GM18499 (cell line): ENCODE results near the gene MKX.
A peak's percentile ranks its signal among the peaks of the same experiment; 100 is the strongest.

Experiments used
- ATAC-seq: cut with Tn5 transposase; IDR thresholded peaks from one replicate; pipeline ENCODE4 v1.9.1; 2021; ENCODE audit warnings: moderate number of reproducible peaks; ENCODE audit not compliant: insufficient read depth, unreplicated experiment

The MKX gene

DNA sequence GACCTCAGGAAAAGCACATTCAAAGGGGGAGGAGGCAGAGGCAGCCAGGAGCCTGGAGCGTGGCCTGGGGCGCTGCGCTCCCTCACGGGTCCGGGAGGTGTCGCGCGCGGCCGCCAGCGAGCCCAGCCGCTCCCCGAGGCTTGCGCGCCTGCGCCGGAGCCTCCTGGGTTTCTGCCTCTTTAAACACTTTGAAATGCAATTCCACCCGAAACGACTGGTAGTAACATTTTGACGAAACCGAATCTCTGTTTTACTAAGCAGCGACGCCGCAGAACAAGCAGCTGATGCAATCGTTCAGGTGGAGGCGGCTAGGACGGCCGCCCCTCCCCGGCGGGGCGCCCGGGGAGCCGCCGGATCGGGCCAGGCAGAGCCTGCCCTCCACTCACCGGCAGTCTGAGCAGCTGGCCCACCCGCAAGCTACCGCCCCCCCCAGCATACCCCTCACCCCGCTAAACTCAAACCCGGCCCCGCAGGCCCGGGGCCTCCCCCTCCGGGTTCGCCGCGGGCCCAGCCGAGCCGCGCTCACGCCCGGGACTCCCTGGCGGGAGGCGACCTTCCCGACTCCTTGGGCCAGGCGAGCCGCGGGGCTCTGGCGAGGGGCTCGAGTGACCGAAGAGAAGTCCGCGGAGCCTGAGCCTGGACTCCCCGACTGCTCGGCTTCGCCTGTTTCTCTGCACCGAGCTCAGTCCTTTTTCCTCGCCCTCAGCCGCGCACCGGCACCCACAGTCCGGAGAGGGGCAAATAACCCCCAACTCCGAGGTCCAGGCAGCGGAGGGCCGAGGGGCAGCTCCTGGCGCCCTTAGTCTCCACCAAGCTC, 3.2 kb downstream of the MKX start:
- ATAC-seq, result peak; percentile 91

DNA sequence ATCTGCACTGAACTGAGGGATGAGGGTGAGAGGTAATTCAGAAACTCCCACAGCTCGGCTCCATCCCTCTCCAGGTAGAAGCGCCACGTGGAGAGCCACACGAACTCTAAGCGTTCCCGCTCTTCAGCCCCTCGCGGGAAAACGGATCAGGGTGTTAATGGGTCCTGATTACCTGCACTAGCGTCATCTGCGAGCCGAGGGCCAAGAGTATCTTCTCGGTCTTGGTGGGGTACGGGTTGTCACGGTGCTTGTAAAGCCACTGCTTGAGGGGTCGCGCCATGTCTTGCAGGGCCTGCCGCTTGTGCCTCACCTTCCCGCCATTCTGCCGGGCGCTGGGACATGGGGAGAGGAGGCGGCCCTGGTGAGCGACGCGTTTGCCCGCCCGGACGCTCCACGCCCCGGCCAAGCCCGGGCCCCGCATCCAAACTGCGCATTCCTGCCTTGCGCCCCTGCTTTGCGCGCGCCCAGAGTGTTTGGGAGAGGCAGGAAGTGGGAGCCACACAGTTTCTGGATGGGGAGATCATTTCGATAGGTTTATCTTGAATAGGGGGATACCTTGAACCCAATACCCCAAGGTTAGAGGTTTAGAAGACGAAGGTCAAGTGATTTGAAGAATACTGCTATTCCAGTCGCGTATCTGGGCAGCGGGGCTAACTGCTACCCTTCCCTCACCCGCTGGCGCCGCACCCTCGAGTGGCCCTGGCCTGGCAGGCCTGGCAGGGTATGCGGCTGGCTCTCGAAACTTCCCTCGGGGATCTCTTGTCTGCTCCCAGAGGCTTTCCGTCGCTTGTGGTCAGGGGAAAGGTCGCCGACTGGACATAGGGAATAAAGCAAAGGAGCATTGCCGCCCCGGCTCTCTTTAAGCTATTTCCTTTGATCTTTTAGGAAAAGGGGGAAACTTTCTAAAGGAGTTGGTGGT, 4.2 kb downstream of the MKX start:
- no peak for ATAC-seq

DNA sequence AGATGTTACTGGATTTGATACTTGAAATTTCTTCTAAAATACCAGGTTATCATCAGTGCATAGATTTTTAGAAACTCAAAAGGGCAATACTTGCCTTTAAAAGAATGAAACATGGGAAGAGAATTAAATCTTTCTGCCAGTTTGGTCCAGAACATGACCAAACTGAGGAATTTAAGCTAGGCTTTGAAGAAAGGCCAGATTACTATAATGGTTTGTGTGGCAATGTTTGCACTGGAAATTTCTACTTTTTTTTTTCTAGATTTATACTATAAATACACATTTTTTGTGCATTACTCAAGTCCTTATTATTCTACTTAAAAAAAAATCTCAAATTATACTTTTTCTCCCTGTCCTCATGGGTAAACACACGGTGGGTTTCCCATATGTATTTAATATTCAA, 9.2 kb downstream of the MKX start:
- no peak for ATAC-seq

DNA sequence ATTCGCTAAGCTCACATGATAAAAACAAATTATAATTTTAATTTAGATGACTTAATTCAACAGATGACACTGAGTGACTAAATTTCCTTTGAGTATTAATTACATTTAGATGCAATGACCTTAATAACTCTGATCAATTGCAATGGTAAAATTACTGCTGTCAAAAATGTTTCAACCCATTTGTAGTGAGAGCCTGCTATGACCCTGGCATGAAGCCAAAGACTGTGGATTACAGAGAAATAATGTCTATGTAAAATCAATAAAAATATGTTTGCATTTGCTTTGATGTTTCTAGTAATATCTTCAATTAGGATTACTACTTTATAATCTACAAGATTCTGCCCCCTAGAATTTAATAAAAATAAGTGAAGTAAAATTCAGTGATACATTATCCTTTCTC, 15.6 kb downstream of the MKX start:
- no peak for ATAC-seq

DNA sequence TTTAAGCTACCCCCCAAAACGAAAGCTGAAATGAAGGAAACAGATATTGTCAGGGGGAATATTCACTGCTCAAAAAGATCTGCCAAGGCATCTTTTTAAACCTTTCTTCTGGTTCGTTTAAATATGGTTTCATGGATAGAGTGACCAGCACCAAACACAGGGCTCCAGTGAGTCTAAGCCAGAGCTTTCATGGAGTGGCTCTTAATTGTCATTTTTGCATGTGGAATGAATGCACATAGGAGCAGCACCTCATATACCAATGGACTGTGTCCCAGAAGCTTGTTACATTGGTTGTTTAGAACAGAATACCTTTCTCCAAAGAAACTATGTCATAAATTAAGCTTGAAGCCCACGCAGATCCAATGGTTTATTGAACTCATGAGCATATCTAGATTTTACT, 17.3 kb downstream of the MKX start:
- ATAC-seq, result no peak

DNA sequence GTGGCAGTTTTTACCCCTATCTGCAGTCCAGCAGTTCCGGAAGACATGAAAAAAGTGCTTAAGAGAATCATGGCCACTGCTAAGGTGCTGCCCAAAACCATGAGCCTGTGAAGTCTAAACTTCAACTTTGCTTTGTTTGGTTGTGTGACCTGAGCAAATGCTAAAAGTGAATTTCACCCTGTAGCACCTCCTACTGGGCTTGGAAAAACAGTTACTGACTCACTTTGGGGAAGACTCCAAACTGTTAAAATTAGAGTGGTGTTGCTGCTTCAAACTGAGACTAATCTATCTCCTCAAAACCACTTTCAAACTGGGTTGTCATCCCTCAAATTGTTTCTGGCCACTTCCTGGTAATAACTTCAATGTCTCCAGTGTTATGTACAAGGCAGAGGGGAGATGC, 21.3 kb downstream of the MKX start:
- no peak for ATAC-seq

DNA sequence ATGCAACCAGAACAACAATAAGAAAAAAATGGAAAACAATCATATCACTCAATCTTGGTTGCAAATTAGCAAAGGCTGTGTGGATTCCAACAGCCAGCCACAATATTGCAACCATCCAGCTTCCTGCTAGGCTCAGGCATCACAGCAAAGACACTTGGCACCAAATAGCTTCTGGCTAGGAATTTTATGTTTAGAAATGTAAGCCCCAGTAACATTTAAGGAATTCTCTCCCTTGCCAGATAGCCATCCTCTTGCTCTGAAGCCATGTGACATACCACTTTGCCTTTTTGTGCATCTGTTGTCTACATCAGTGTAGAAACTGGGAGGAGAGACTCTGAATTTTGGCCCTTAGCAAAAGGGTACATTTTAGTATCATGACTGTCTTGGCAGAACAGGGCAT, 22.2 kb downstream of the MKX start:
- no peak for ATAC-seq

DNA sequence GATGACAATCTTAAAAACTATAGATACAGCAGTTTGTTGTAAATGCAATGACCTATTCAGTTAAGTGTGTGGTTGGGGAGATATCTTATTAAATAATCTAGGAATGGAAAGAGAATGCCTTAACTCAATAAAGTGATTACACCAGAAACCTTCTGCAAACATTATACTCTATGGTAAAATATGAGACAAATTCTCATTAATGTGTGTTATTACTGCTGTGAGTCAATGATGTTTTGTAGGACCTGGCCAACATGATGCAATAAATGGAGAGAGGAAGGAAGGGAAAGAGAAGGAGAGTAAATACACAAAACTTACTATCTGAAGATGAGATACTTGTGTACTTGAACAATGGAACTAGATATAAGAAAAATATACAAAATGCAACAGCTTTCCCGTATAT, 25.1 kb downstream of the MKX start:
- no peak for ATAC-seq

DNA sequence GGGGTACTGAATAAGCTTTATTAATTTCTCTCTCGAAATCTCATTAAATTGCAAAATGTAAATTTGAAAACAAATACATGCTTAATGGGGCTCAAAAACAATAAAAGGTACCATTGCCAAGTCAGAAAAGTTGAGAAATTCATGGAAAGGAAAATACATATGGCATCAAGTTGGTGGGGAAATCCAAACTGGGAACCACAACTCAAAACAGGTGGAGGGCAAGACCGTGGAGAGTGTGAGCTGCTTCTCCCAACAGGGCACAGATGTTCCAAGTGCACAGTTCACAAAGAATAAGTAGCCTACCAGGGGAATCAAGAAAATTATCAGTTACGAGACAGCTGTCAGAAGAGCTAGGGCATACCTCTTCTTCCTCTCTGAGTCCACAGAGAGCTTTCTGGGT, 26.6 kb downstream of the MKX start:
- no peak for ATAC-seq

DNA sequence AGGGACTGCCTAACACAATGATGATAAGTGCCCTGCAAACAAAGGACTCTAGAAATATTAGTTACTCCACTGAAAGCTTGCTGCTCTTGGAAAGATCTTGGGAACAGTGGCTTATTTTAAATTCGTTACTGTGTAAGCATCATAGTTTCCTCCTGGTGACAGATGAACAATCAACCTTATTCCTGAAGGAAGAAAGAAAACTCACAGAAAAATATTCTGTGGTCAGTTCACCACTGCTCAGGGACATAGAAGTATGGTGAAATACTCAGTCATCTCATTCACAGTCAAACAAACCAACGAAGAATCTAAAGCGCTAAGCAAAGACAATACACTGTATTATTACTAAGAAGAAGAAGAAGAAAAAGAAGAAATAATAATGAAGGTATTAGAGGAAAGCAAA, 27.8 kb downstream of the MKX start:
- no peak for ATAC-seq

DNA sequence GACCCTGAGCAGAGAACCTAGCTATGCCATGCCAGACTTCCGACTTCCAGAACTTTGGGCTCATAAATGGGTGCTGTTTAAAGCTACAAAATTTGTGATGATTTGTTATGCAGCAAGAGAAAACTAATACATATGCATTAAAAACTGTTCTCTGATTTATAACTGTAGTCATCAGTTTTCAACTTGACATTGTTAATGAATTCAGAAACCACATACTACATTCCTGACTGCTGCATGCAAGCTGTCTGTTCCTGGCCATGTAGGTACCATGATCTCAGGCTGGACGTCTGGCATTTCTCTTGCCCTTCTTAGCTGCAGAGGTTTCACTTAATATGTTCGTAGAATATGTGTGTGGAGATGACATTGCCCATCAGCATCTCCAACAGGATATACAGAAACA, 28.4 kb downstream of the MKX start:
- no peak for ATAC-seq

DNA sequence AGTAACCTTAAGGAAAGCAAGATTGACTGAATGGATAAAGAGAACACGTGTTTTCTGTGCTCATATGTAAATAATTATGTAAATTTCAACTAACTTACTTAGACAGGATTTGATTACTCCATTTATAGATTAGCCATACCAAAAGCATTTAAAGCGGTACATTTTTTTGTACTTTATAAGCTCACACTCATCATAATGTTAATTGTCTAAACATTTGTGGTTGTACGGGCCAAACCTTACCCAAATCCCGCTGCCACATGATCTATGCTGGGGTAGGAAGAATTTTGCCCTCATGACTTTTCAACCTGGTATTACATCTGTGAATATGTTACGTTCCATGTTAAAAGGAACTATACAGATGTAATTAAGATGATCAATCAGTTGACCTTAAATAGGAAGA, 29.1 kb downstream of the MKX start:
- no peak for ATAC-seq

DNA sequence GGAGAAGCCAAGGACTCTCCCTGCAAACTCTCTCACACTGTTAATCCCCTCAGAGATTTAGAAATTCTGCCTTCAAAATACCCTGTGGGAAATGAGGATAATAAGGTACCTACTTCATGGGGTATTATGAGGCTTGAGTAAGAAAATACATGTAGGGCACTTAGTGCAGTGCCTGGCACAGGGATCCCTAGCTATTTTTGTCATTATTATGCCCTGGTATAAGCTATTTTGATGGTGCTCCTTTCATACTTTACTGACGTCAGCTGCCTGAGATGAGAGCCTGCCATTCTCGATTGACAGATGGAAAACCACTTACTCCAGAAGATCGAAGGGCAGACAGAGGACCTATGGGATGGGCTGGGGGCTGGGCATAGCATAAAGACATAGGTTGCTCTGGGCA, 30.1 kb downstream of the MKX start:
- no peak for ATAC-seq

DNA sequence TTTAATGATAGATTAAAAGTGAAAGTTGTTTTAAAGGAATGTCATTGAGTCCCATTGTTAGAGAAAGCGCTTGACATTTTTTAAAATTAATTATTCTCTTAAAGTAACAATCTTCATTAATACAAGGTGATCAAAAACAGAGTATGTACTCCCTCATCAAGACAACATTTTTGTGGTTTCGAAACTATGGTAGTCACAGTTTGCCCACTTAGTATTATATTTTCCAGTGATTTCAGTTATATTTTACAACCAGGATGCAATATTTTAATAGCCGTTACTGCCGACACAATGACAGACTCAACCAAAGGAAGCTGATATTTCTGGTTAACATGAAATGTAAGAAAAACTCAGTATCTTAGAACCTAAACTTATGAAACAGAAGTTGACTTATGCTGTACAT, 31.3 kb downstream of the MKX start:
- ATAC-seq, result no peak

DNA sequence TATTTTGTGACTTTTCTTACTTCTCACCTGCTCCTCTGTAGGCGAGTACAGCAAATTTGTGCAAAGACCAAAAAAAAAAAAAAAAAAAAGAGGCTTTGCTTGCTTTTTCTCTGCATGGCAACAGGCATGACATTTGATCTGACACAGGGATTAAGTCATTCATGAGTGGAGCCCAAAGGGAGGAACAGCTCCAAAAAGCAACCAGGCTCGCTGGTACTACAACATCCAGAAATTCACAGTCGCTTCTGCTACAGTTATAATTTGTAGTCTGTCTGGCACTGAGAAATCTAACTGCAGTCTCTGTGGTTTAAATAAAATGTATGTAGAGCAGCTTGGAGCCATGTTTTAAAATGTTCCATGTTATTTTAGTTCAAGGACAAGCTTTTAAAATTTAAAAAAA, 31.7 kb downstream of the MKX start:
- ATAC-seq, result no peak

DNA sequence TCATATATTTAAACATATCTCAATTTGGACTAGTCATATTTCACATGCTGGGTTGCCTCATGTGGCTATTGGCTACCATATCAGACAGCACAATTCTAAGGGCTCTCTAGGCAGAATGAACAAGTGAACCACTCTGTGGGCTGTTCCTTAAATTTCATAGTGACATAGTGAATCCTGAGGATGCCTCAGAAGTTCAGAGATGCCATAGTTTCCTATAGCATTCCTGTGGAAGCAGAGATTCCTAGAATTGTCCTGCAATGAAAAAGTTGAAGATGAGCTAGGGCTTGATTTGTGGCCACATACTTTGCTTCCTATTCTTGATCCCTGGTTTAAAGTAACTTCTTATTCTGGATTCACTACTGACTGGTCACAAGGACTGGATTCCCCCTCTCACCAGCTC, 35.6 kb downstream of the MKX start:
- ATAC-seq, result no peak

DNA sequence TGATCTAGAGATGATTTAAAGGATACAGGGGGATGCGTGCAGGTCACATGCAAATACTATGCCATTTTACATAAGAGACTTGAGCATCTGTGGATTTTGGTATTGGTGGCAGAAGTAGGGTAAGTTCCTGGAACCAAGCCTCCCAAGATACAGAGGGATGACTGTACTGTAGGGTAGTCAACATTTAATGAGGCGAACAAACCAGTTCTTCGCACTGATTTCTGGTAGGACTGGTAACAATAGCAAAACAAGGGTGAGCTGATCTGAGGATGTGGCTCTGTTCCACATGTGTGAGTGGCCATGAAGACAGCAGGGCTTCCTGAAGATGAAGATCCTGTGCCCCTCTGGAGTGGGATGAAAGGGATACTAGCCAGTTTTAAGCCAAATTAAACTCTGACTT, 36.3 kb downstream of the MKX start:
- no peak for ATAC-seq

DNA sequence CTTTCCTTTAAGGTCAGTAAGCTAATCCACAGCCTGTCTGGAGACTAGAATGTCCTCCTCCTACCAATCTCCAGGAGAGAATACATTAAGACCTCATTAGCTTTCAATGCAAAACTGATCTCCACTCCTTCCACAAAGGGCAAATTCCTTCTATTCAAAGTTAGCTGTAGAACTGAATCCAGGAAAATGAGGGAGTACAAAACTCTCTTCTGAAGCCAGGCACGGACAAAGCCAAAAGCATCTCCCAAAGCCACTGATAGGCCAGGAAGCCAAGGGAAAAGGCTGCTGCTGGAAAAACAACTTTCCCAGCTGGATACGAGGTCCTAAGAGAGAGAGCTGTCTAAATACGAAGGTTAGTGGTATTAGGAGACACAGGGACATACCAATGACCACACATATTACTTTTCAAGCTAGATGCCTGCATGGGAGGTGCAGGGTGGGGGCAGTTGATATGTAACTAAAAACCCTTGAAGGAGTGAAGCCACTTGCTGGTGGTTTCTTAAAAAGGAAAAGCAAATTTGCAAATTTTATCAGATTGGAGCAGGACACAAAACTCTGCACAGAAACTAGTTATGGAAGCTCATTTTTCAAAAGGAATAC, 43.6 kb downstream of the MKX start:
- ATAC-seq, result no peak

DNA sequence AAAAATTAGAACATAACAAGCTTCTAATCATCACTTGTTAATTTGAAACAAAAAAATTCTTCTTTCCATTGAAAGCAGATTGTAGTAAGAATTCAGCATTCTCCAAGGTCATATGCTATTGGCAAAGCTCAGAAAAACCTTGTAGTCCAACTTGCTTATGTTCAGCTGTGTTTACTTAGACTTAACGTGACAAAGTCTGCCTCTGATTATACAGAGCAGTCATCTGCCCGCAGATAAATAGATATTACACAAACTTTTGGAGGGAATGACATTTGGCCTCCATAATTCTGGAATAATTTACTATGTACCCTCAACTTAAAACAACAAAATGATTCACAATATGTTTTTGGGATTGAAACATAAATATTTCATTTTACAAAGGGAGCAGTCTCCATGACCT, 45.8 kb downstream of the MKX start:
- ATAC-seq, result no peak

DNA sequence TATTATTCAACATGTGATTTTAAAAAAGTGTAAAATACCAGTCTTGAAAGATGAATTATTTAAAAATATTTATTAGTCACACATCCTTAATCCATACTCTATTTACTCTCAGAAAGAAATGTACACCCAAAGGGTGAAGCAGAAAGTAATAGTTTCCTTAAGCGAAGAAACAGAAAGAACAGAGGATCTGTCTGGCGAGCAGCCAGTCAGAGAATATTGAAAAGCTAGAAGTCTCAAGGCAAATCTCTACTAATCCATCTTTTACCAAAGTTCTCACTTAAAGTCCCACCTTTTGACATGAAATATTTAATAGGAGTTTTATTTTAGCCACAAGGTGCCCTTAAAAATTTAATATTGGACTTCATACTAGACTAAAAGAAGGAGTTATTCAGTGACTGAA, 46.7 kb downstream of the MKX start:
- ATAC-seq, result no peak

DNA sequence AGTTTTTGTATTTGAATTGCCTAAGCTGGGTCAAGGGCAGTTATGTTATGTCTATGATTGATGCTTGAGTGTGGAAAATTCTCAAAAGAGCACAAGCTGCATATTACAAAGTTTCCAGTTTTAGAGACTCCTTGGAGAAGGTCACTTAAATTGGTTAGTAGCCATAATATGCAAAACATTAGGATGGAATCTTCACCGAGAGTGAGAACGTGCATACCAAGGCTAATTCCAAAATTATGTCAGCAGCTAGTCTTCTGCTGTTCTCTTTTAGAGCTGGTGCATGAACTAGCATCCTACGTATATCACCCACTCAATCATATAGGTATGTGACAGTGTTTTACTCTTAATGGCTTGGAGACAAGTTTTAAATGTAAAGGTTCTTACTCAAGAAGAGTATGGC, 49.2 kb downstream of the MKX start:
- no peak for ATAC-seq
